HT-29 (cell line): Measurements from ENCODE around the gene SLIT1. TPM values are rescaled to one million over a fixed set of nuclear protein-coding genes. Genes with fewer than 3 reads are reported as not detected.

Experiments
- DNase-seq: peaks from one replicate; pipeline ENCODE4 v3.0.0-alpha.2; 2015; ENCODE audit warnings: low spot score
- total RNA-seq: library from RNA; depleted of rRNA; stranded (reverse); fragments of >200 nt; shearing (Covaris generic); gene quantifications from 2 replicates; pipeline ENCODE4 v1.2.3, GENCODE V29; 2014

SLIT1 gene
- total RNA-seq, 1 experiment from 2014 or later, result under 0.01 TPM

DNA sequence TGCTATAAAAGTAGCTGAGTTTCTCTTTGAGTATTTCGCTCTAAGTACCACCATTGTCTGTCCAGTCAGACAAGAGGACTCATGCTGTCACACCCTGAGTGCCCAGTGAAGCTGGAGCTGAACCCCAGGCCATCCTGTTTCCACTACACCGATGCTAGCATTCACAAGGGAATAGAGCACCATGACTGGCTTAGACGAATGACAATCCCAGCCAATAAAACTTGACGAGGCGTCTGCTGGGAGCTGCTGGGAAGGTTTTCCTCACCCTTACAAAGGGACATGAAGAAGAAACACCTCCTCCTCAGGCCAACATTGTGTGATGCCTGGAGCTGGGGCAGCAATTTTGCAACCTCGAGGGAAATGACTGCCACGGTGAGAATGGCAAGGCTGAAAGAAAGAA is 17.5 kb upstream of the SLIT1 start:
- DNase-seq, result no peak

DNA sequence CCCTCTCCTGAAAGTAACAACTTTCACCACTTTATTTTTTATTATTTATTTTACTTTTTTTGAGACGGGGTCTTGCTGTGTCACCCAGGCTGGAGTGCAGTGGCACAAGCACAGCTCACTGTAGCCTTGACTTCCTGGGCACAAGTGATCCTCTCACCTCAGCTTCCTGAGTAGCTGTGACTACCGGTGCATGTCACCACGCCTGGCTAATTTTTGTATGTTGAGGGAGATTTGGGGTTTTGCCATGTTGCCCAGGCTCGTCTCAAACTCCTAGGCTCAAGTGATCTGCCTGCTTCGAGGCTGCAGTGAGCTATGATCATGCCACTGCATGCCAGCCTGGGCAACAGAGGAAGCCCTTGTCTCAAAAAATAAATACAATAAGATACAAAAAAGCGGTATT is 14.9 kb upstream of the SLIT1 start:
- no peak for DNase-seq

- no peak for DNase-seq
These were observed 13.4 kb upstream of the SLIT1 start for GRCh38 chr10:97199152-97199551.

GRCh38 chr10:97197030-97197500 is 11.3 kb upstream of the SLIT1 start:
- no peak for DNase-seq

DNA sequence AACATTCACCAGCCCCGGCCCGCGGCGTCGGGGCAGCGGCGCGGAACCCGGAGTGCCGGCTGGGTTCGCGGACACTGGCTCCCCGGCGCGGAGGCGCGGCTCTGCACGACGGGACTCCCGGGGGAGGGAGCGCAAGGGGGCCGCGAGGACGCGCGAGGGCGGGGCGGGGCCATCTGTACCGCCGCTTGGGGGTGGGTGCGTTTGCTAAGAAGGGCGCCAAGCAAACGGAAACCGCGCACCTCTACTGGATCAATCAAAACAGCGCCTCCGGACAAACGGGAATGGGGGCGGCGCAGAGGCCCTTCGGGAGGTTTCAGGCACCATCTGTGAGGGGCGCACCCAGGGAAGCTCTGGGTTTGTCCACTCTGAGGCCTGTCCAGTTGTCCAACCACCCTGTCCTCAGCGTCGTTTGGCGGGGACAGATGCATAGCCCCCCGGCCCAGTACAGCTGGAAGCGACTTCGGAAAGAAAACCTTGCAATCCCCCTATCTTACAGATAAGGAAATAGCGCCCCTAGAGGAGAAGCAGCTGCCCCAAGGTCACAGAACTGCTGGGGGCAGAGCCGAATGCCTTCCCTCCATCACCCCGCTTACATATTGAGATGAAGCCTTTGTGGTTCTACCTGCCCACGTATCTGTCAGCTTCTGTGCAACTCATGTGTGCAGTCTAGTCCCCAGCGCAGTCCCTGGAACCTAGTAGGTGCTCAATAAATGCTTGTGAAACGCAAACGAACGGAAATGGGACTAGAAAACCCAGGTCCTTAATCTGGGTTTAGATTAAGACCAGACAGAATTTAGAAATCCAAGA is 10.7 kb upstream of the SLIT1 start:
- peak; percentile 63 for DNase-seq

DNA sequence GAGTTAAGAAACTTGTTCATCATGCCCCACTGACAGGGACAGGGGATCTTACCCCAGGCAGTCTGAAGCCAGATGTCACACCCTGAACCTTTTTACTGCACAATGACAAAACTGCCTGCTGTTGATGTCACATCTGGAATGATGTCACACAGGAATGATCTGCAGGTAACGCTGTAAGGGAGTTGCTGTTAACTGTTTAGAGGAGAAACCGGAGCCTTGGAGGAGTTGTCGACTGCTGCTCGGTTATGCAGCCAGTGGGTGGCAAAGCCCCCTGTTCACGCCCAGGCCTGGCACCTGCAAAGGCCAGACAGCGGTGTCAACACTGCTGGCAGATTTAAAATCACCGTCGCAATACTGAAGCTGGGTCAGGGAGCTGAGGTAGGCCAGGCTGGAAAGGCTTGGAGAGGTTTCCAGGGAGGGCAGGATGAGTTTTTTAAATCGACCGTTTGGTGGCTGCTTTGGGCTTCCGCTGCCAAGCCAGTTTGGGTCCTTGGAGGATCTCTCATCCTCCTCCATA is 10.0 kb upstream of the SLIT1 start:
- DNase-seq, result no peak

- DNase-seq, result no peak
These were observed 7.2 kb upstream of the SLIT1 start for GRCh38 chr10:97192952-97193435.

DNA sequence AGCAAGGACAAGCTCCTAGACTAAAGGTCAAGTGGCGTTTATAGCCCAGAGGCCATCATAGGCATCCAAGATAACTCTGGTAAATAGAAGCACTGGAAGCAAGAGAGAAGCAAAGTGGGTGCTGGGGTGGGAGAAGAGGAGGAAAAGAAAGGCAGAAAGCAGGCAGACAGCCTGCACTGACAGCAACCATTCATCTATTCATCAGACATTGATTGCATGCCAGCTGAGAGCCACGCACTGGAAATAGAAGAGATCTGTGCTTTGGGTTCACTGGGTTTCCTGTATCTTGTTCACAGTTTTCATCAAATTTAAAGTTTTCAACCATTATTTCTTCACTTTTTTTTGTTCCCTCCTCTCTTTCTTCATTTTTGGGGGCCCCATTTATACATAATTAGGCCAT is 4.7 kb upstream of the SLIT1 start:
- DNase-seq, result no peak

GRCh38 chr10:97188261-97188711 is 2.5 kb upstream of the SLIT1 start:
- no peak for DNase-seq

DNA sequence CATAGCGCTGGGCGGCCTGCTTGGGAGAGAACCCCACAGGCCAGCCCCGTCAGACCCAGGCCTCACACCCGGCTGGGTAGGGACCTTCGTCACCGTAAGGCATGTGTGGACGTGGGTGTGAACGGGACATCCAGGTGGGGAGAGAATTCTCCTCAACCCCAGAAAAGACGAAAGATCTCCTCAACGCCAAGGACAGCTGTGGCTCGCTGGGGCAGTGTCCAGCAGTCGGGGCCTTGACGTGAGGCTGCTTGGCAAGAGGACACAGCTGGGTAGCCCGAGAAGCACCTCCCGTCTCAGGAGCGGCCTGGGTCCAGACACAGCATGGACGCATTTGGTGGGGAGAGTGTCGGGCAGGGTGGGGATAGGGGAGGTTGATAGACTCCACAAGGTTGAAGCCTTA is 1.2 kb upstream of the SLIT1 start:
- DNase-seq, result no peak

- no peak for DNase-seq
These were observed 811 bp downstream of the SLIT1 start for GRCh38 chr10:97184971-97185325.

DNA sequence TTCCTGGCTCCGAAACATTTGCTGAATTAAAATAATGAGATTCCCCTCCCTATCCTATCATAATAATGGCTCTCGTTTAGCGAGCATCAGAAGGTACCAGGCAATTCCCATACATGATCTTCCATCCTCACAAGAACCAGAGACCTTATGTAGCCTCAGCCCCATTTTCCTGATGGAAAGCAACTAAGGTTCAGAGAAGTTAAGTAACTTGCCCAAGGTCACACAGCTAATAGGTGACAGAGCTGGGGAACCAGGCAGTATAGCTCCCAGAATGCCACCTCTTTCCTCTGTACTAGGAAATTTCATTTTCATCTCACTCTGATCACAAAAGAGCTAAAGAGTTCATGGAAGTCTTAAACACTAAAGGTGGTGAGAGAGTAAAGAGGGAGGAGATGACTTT is 2.4 kb downstream of the SLIT1 start:
- DNase-seq, result no peak

- DNase-seq, result no peak
These were observed 3.3 kb downstream of the SLIT1 start for GRCh38 chr10:97182288-97182990.

DNA sequence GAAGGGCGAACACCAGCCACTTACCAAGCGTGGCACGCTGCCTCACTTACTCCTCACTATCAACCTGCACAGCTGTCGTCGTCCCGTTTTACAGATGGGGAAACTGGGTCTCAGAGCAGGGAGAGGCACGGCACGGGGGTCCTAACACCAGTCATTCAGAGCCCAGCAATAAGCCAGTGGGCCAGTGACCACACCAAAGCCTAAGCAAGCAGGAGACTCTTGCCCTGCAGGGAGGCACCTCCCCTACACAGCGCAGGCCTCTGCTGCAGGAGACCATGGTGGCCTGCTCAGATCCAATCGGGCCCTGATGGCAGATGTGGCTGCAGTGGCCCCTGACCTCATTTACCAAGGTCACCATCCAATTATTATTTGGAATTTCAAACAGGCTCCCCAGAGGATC is 4.8 kb downstream of the SLIT1 start:
- DNase-seq, result no peak

- DNase-seq, result no peak
These were observed 5.4 kb downstream of the SLIT1 start for GRCh38 chr10:97180363-97180755.

- no peak for DNase-seq
These were observed 5.9 kb downstream of the SLIT1 start for GRCh38 chr10:97179731-97180362.

DNA sequence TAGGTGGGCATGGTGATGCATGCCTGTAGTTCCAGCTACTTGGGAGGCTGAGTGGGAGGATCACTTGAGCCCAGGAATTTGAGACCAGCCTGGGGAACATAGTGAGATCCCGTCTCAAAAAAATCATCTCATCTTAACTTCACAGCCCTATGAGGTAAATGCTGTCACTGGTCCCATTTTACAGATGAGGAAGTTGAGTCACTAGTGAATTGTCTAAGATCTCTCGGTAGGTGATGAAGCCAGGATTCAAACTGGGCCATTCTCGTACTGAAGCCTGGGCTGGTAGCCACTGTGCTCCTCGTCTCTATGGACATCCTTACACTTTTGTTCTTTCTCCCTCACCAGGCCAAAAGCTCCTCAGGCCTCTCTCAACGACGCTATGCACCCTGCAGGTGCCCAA is 6.4 kb downstream of the SLIT1 start:
- no peak for DNase-seq

DNA sequence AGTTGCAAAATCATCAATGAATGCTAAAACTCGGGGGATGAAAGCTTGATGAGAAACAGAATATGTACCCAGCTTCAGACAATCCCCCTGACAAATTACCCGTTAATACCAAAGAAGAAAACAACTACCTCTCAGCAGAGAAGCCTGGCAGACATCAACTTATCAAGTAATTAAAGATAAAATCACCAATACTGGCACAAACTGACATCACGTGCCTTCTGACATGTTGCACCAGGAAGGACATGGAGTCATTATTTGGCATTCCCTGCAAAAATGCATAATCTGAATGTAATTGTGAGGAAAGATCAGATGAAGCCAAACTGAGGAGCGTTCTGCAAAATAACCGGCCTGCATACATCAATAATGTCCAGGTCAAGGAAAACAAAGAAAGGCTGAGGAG is 7.7 kb downstream of the SLIT1 start:
- DNase-seq, result no peak

DNA sequence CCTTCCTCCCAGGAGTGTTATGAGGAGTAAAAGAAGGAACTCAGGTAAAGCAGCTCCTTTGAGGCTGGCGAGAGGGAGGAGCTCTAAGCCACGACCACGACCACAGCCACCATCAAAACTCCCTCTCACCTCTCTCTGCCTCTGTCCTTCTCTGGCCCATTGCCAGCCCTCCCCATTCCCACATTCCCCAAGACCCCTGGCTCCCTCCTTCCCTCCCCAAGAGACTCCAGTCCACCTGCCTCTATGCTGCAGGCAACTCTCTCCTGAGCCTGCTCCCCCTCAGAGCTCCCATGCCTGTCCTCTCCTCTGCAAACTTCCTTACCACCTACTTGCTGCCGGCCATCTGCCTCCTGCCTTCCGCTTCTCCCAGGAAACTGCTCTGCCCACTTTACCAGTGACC is 9.5 kb downstream of the SLIT1 start:
- no peak for DNase-seq

GRCh38 chr10:97175586-97175985 is 10.2 kb downstream of the SLIT1 start:
- DNase-seq, result no peak

DNA sequence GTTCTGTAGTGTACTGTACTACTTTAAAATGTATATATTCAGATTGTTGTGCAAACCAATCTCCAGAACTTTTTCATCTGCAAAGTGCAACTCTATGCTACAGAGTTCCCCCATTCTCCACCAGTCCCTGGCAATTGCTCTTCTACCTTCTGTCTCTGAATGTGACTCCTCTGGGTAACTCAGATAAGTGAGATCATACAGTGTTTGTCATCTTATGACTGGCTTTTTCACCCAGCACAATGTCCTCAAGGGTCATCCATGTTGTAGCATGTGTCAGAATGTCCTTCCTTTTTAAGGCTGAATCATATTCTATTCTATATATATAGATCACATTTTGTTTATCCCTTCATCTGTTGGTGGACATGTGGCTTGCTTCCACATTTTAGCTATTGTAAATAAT is 10.8 kb downstream of the SLIT1 start:
- DNase-seq, result no peak

DNA sequence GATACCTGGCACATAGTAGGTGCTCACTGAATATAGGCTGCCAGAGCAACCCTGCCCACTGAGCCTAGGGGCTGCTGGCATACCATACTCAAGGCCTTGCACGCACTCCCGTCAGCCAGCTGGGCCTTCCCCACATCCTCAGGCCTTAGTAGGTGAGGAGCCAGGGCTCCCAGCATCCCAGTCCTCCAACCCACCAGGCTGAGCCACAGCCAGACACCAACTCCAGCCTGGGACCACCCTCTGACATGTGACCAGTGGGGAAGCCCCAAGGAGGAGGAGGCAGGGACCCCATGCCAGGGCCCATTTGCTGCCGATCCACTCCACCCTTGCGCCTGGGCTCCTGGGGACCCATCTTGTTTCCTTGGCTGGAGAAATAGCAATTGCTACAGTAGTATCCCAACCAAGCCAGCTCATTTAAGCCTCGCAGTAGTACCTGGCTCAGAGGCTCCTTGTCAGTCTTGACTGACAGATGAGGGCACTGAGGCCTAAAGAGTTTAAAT is 11.4 kb downstream of the SLIT1 start:
- DNase-seq, result no peak
